Smooth muscle cell (in vitro differentiated cells): ENCODE measurements around the gene ZNF217. TPM values are rescaled to one million over a fixed set of nuclear protein-coding genes. Genes with fewer than 3 reads are reported as not detected.
A peak's percentile ranks its signal among the peaks of the same experiment; 100 is the strongest.
"Not testable (repeated sequence)": the region's sequence is repeated elsewhere in the genome, so short reads cannot be mapped to it uniquely, and the experiment has no call there.

Experiments used
- DNase-seq: peaks from one replicate; lab custom pipeline; 2025; ENCODE audit not compliant: unreplicated experiment; lab: John Stamatoyannopoulos, UW
- H2AFZ ChIP-seq: fragments of 200-600 bp; sonication (generic); 2 replicates; pipeline ENCODE4 v1.6.0; 2016; ENCODE audit warnings: antibody characterized with exemption, low read depth, mild to moderate bottlenecking
- H3F3A ChIP-seq: fragments of 200-600 bp; sonication (generic); 2 replicates; pipeline ENCODE4 v1.6.0; 2017; ENCODE audit warnings: antibody characterized with exemption, low read depth
- H3K27ac ChIP-seq: fragments of 200-600 bp; sonication (generic); 2 replicates; pipeline ENCODE4 v1.5.1; 2016; ENCODE audit warnings: low read depth, mild to moderate bottlenecking
- H3K27me3 ChIP-seq: fragments of 200-600 bp; sonication (generic); 2 replicates; pipeline ENCODE4 v1.6.1; 2016; ENCODE audit warnings: low read depth, mild to moderate bottlenecking
- H3K36me3 ChIP-seq: fragments of 200-600 bp; sonication (generic); 2 replicates; pipeline ENCODE4 v1.5.1; 2016; ENCODE audit warnings: low read depth
- H3K4me1 ChIP-seq: fragments of 200-600 bp; sonication (generic); 2 replicates; pipeline ENCODE4 v1.5.1; 2016; ENCODE audit warnings: low read depth
- H3K4me2 ChIP-seq: fragments of 200-600 bp; sonication (generic); 2 replicates; pipeline ENCODE4 v1.6.0; 2016; ENCODE audit warnings: mild to moderate bottlenecking
- H3K4me3 ChIP-seq: fragments of 200-600 bp; sonication (generic); 2 replicates; pipeline ENCODE4 v1.5.1; 2016; ENCODE audit warnings: mild to moderate bottlenecking
- H3K79me2 ChIP-seq: fragments of 200-600 bp; sonication (generic); 2 replicates; pipeline ENCODE4 v1.6.0; 2016; ENCODE audit warnings: low read depth, mild to moderate bottlenecking
- H3K9ac ChIP-seq: fragments of 200-600 bp; sonication (generic); 2 replicates; pipeline ENCODE4 v1.6.0; 2016; ENCODE audit warnings: low read depth
- H3K9me3 ChIP-seq: fragments of 200-600 bp; sonication (generic); replicated peaks from 2 replicates; pipeline ENCODE4 v1.5.1; 2016; ENCODE audit warnings: low read depth
- H4K20me1 ChIP-seq: fragments of 200-600 bp; sonication (generic); 2 replicates; pipeline ENCODE4 v1.6.0; 2016; ENCODE audit warnings: low read depth
- WGBS: methylation state at CpG from one replicate; pipeline ENCODE4 v1.1.7; 2016; ENCODE audit warnings: low lambda C conversion rate; 5-methylcytosine and 5-hydroxymethylcytosine counted together
- polyA plus RNA-seq: library from polyadenylated mRNA; unstranded; fragments of >200 nt; fragmentation: Nextera tagmentation; extraction: Ambion mirVana; gene quantifications from 2 replicates; pipeline ENCODE4 v1.2.1, GENCODE V29; 2016
- total RNA-seq: library from RNA; depleted of rRNA; stranded (reverse); fragments of >200 nt; gene quantifications from 2 replicates; pipeline ENCODE4 v1.2.3, GENCODE V29; 2014
- TF ChIP-seq, protein P1 (sequence below): fragments of 200-600 bp; sonication (generic); IDR thresholded peaks from 2 replicates; pipeline ENCODE4 v1.5.1; 2017; ENCODE audit warnings: borderline replicate concordance, mild to moderate bottlenecking, antibody characterized with exemption; ENCODE audit not compliant: insufficient read depth, poor library complexity, severe bottlenecking

ZNF217 gene
- total and polyA plus RNA-seq, 2 experiments from 2014 or later = 3.9 to 42.2 TPM

DNA sequence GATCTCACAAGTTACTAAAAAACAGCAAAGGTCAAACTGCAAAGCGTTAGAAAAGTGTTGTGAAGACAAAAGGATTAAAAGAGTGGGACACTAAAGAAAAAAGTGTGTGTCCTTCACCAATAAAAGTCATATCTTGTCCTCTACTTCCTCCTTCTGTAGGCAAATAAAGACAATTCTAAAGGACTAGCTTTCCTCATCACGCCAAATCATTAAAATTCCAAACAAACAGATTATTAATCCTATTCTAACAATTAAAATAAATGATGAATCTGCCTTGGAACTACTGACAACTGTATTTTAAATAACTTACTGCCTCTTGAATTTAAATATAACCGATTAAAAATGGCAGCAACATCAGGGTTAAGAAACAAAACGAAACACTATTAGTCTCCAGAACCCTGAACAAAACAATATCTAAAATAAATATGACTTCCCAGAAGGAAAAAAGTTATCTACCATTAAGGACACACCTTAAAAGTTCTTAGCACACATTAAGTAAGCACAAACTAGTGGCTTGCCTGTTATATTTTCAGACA lies 2.4 kb downstream of the ZNF217 start:
- peak overlapping the region; percentile 97 for H3K27ac ChIP-seq
- peaks cover 55% of the 10 kb centered on the region for H3K4me1 ChIP-seq
- not testable (repeated sequence) for H3F3A ChIP-seq, H3K27me3 ChIP-seq, H2AFZ ChIP-seq, DNase-seq, H3K9me3 ChIP-seq, H3K36me3 ChIP-seq
- peak overlapping the region; percentile 97 for H3K9ac ChIP-seq
- peaks cover 25% of the 10 kb centered on the region for H4K20me1 ChIP-seq
- H3K4me2 ChIP-seq = peak overlapping the region; percentile 83
- peak overlapping the region; percentile 78 for H3K4me3 ChIP-seq
- peaks cover 70% of the 10 kb centered on the region for H3K79me2 ChIP-seq
- 10% methylated on average over 4 of the region's 4 CpGs for WGBS

DNA sequence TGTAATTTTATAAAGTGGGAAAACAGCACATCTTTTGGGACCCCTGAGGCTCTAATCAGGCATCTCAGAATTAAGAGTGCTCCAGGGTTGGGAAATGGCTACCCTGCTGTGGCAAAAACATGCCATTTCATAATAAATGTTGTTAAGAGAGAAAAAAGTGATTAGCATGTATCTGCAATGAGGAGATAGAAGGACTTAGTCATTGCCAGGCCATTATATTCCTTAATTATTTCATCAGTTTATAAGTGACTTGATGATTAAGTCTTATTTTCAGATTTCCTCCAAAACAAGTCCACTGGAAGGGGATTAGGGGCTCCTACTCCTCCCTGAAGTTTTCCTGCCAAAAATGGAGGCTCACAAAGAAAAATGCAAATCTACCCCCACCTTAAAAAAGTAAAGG lies 3.0 kb downstream of the ZNF217 start:
- Histone ChIP-seq H3K4me1 (peaks cover 59% of the 10 kb centered on the region), H3K79me2 (peaks cover 77% of the 10 kb centered on the region), H3K27ac (peak overlapping the region; percentile 97), H3K9ac (peak overlapping the region; percentile 97), H3K4me3 (peak overlapping the region; percentile 78), H3K4me2 (peak overlapping the region; percentile 83), H4K20me1 (peaks cover 31% of the 10 kb centered on the region)
- H2AFZ ChIP-seq, DNase-seq, H3F3A ChIP-seq, H3K27me3 ChIP-seq, H3K36me3 ChIP-seq, H3K9me3 ChIP-seq: not testable (repeated sequence)

DNA sequence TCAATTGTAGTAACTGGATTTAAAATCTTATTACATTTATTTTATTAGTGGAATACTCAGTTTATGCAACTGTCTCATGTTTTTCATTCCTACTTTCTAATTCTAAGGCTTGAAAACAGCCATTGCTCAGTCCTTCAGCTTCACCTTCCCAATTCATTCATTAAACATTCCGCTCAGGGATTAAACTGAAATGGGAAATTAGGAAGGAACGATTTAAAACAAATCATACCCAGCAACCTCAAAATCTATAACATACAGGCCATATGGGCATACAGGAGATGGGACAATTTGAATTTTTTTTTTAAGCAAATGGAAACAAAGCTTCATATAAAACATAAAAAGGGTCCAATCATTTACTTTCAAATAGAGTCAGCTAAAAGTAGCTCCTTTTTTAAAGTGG lies 3.5 kb downstream of the ZNF217 start:
- peaks cover 31% of the 10 kb centered on the region for H4K20me1 ChIP-seq
- not testable (repeated sequence) for DNase-seq, H3K36me3 ChIP-seq, H3K9me3 ChIP-seq, H2AFZ ChIP-seq, H3F3A ChIP-seq, H3K27me3 ChIP-seq
- H3K4me1 ChIP-seq = peaks cover 59% of the 10 kb centered on the region
- WGBS = 34% methylated on average over 2 of the region's 2 CpGs
- H3K4me2 ChIP-seq = peak overlapping the region; percentile 83
- H3K4me3 ChIP-seq = peak overlapping the region; percentile 78
- peak overlapping the region; percentile 62 for H3K9ac ChIP-seq
- peaks cover 82% of the 10 kb centered on the region for H3K79me2 ChIP-seq
- peak overlapping the region; percentile 97 for H3K27ac ChIP-seq

DNA sequence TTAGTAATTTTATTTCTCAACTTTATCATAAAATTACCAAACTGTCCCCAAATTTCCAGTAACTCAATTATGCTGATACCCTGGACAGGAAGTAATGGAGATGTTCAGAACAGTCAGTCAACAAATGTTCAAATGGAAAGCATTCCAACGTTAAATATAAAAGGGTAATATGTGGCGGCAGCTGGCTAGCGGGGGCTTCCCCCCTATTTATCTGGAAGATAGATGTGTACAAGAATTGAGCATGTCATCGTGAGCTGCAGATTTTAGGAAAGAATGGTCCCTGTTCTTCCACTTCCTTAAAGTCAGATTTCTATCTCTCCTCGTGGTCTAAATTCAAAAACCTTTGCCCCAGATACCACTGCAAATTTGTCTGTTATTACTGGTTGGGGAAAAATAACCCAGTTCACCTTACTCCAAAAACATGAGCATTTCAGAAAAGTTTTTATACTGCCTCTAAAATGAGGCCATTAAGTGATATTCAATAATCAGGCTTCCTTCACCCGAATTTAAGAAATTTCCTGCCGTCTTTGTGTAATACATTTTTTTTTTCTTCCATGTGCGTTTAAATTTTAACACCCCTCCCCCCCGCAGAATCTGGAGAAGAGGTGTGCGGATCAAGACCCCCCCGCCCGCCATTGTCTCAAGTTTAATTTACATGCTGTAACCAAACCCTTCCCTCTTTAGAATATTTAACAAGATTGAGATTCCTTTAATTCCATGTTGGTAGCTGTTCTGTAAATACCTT lies 4.1 kb downstream of the ZNF217 start:
- H3F3A ChIP-seq, H3K9me3 ChIP-seq, H3K36me3 ChIP-seq, DNase-seq, H2AFZ ChIP-seq, H3K27me3 ChIP-seq: not testable (repeated sequence)
- peaks cover 63% of the 10 kb centered on the region for H3K4me1 ChIP-seq
- peak overlapping the region; percentile 97 for H3K27ac ChIP-seq
- 13% methylated on average over 12 of the region's 12 CpGs for WGBS
- peak overlapping the region; percentile 78 for H3K4me3 ChIP-seq
- H3K9ac ChIP-seq = peak overlapping the region; percentile 62
- H3K79me2 ChIP-seq = peaks cover 88% of the 10 kb centered on the region
- H3K4me2 ChIP-seq = peak overlapping the region; percentile 83
- H4K20me1 ChIP-seq = peaks cover 31% of the 10 kb centered on the region

DNA sequence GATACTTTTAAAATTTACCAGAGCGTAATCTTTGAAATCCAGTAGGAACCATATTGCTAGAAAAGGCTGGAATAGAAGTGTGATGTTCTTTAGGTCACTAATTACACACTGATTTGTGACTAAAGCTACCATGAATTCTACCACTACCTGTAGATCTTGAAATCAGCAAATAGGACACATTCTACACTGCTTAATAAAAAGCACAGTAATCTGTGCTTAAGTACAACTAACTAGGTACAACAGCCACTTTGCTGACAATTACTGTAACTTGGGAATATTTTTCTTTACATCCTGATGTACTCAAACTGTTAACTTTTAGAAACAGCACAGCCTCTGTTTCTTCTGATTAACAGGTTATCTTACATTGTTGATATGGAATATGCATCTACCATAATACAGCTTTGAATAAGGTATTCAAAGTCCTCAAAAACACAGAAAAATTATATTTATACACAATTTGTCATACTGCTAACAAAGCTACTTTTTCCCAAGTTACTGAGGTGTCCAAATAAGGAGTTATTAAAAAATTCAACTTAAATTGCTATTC lies 6.4 kb downstream of the ZNF217 start:
- H2AFZ ChIP-seq, H3K36me3 ChIP-seq, H3K4me3 ChIP-seq, H3K27me3 ChIP-seq, DNase-seq, H3F3A ChIP-seq, H3K9me3 ChIP-seq: not testable (repeated sequence)
- peaks cover 93% of the 10 kb centered on the region for H3K79me2 ChIP-seq
- H4K20me1 ChIP-seq = peaks cover 37% of the 10 kb centered on the region
- H3K4me1 ChIP-seq = peaks cover 80% of the 10 kb centered on the region
- peak overlapping the region; percentile 86 for H3K27ac ChIP-seq
- H3K9ac ChIP-seq = peak overlapping the region; percentile 11
- peak overlapping the region; percentile 7 for H3K4me2 ChIP-seq
- 95% methylated on average over 1 of the region's 1 CpG for WGBS

DNA sequence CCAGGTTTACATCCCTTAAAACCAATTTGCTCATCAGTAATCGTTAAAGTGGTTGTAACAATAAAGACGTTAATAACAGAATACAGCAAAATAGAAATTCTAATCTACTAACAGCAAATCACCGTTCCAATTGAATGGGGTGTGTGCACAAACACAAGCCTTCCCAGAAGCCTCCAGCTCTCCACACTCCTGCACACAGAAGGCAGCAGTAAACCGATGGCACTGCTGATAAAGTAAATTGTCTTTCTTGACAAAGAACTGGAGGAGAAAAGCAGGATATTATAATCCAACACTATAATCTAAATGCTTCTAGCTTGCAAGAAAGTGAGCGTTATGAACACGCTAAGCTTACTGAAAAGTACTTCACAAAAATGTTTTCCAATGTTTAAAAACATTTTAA lies 7.0 kb downstream of the ZNF217 start:
- Histone ChIP-seq H3K79me2 (peaks cover 93% of the 10 kb centered on the region), H3K27ac (peak overlapping the region; percentile 86), H3K36me3 (no peaks in the 10 kb centered on the region), H3K9ac (no peak overlapping the region), H3K4me2 (peak overlapping the region; percentile 7), H3F3A (peaks cover 9% of the 10 kb centered on the region), H3K27me3 (no peaks in the 10 kb centered on the region), H3K4me1 (peaks cover 80% of the 10 kb centered on the region), H3K9me3 (no peaks in the 10 kb centered on the region), H3K4me3 (no peak overlapping the region), H4K20me1 (peaks cover 43% of the 10 kb centered on the region), H2AFZ (no peak overlapping the region)
- TF ChIP-seq, protein P1, sequence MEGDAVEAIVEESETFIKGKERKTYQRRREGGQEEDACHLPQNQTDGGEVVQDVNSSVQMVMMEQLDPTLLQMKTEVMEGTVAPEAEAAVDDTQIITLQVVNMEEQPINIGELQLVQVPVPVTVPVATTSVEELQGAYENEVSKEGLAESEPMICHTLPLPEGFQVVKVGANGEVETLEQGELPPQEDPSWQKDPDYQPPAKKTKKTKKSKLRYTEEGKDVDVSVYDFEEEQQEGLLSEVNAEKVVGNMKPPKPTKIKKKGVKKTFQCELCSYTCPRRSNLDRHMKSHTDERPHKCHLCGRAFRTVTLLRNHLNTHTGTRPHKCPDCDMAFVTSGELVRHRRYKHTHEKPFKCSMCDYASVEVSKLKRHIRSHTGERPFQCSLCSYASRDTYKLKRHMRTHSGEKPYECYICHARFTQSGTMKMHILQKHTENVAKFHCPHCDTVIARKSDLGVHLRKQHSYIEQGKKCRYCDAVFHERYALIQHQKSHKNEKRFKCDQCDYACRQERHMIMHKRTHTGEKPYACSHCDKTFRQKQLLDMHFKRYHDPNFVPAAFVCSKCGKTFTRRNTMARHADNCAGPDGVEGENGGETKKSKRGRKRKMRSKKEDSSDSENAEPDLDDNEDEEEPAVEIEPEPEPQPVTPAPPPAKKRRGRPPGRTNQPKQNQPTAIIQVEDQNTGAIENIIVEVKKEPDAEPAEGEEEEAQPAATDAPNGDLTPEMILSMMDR = no peak
- no peak for DNase-seq
- WGBS = 46% methylated on average over 6 of the region's 6 CpGs

DNA sequence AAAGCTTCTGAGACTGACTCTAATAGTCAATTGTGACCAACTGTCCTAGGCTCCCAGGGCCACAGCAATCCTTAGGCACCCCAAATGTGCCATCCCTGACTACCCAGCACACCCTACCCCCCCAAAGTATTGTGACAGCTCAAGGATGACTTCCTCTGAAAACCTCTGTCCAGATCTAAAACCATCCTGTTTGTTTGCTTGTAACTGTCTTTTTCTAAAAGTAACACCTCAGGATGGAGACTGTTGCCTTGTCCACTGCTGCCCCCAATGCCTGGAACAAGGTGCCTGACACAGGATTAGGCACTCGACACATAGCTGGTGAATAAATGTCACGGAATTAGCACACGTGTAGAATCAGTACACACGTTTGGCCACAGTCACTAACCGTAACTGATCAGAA lies 7.7 kb downstream of the ZNF217 start:
- H3K4me3 ChIP-seq, H3K9ac ChIP-seq, DNase-seq, H3K36me3 ChIP-seq, H3K27me3 ChIP-seq, H2AFZ ChIP-seq, H3K9me3 ChIP-seq: not testable (repeated sequence)
- Histone ChIP-seq H3K4me2 (peak overlapping the region; percentile 7), H3K27ac (peak overlapping the region; percentile 86), H3K79me2 (peaks cover 93% of the 10 kb centered on the region), H4K20me1 (peaks cover 50% of the 10 kb centered on the region), H3K4me1 (peaks cover 80% of the 10 kb centered on the region), H3F3A (peaks cover 11% of the 10 kb centered on the region)
- 94% methylated on average over 5 of the region's 5 CpGs for WGBS
